Right lobe of liver (tissue), 4 donors: ENCODE data around the gene WDR5.

Source experiments
- CTCF ChIP-seq, 4 donors: fragments of 200-600 bp in 3 of 4; fragments of 450-650 bp in 1 of 4; IDR thresholded peaks; one replicate each; pipeline versions ENCODE4 v1.5.1 to v1.8.0; 2016 to 2022; ENCODE audit warnings: antibody characterized with exemption in 4 of 4, mild to moderate bottlenecking in 2 of 4
- POLR2A ChIP-seq: fragments of 450-650 bp; IDR thresholded peaks from one replicate; pipeline ENCODE4 v1.6.1; 2017; ENCODE audit warnings: antibody characterized with exemption, mild to moderate bottlenecking
- donor health status: DM: no; HTN: no; CAD: no.
- donor health status: DM: no; HTN: no; CAD: no.
- donor health status: DM: no; HTN: yes; CAD: no.

DNA sequence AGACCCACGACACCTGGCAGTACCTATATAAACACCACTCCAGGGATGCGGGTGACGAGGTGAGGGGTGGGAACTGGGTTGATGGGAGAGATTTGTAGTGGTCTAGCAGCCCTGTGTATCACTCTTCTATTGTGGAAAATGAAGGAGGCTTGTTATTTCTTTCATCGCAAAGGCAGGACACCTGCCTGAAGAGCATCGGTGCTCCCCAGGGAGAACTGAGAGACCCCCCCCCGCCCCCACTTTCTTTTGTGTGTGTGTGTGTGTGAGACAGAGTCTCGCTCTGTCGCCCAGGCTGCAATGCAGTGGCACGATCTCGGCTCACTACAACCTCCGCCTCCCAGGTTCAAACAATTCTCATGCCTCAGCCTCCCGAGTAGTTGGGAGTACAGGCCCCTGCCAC is 8.3 kb upstream of the WDR5 start:
- no peak for TF ChIP-seq CTCF (IDR thresholded peaks at IDR 0.05)
- no peak for TF ChIP-seq POLR2A
